ENCODE data around the gene AADACL2.

- TF ChIP-seq TCF12 (IDR thresholded peaks at IDR 0.05) (no peak), TAF1 (IDR thresholded peaks at IDR 0.05; ENCODE audit: borderline replicate concordance, low read depth, low read length) (no peak), CTCF (IDR thresholded peaks at IDR 0.05) (no peak), SMC3 (IDR thresholded peaks at IDR 0.05; ENCODE audit: low read depth, low read length) (no peak)
Measured at GRCh38 chr3:151761581-151761980, 27.9 kb downstream of the AADACL2 start.
